T-helper 22 cell (primary cell): ENCODE measurements around the gene MRPL11.
A peak's percentile ranks its signal among the peaks of the same experiment; 100 is the strongest.
"Not testable (repeated sequence)": the region's sequence is repeated elsewhere in the genome, so short reads cannot be mapped to it uniquely, and the experiment has no call there.

ENCODE experiments used
- DNase-seq: peaks from one replicate; pipeline ENCODE4 v3.0.0-alpha.2; 2020; ENCODE audit warnings: low read depth

The MRPL11 gene

GRCh38 chr11:66431287-66431686 is 7.4 kb downstream of the MRPL11 start:
- not testable (repeated sequence) for DNase-seq

DNA sequence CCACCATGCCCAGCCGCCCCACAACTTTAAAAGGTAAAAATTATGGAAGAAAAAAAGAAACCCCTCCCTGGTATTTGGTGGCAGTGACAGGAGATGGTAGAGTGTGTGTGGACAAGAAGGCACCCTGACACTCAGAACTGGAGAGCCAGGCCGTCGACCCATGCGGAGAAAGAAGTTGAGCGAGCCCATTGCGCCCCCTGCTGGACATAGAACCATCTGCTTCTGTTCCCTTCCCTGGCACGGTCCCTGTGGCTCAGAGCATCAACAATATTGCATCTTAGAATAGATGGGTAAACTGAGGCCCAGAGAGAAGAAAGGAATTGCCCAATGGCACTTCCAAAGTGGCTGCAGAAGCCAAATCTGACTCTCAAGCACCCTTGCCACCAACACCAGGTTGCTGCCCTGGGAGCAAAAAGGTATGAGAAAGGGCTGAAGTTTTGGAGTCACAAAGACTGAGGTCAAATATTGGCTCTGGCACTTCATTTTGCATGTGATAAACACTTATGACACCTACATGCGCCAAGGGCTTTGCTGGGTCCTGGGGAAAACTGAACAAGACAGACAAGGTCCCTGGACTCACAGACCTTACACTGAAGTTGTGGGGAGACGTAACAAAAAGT is 8.6 kb downstream of the MRPL11 start:
- DNase-seq: peak; percentile 29

DNA sequence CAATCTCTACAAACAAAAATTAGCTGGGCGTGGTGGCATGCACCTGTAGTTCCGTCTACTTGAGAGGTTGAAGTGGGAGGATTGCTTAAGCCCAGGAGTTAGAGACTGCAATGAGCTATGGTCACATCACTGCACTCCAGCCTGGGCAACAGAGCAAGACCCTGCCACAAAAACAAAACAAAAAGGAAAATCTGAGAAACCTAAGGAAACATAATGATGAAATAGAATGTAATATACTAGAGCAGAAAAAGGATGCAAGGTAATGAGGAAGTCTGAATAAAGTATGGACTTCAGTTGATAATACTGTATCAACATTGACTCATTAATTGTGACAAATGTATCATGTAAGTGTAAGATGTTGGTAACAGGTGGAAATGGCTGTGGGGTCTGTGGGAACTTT is 9.7 kb downstream of the MRPL11 start:
- DNase-seq: no peak

DNA sequence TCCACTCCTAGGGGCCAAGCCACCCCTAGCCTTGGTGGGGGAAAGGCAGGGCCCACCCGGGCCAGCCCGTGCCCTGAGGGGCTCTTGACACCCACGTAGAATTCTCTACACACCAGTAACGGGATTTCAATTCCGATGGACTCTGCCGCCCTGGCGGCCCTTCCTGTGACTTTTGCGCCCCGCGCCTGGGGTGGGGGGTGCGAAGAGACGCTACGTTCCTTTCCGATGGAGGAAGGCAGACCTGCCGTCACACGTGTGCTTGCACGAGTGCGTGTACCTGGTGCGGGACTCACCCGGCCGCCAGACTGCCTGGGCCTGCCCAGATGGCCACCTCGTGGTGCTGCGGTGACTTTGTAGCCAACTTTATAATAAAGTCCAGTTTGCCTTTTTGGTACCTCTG is 12.3 kb downstream of the MRPL11 start:
- no peak for DNase-seq

- DNase-seq: peak; percentile 66
Observed at GRCh38 chr11:66421492-66422205, 17.0 kb downstream of the MRPL11 start.

DNA sequence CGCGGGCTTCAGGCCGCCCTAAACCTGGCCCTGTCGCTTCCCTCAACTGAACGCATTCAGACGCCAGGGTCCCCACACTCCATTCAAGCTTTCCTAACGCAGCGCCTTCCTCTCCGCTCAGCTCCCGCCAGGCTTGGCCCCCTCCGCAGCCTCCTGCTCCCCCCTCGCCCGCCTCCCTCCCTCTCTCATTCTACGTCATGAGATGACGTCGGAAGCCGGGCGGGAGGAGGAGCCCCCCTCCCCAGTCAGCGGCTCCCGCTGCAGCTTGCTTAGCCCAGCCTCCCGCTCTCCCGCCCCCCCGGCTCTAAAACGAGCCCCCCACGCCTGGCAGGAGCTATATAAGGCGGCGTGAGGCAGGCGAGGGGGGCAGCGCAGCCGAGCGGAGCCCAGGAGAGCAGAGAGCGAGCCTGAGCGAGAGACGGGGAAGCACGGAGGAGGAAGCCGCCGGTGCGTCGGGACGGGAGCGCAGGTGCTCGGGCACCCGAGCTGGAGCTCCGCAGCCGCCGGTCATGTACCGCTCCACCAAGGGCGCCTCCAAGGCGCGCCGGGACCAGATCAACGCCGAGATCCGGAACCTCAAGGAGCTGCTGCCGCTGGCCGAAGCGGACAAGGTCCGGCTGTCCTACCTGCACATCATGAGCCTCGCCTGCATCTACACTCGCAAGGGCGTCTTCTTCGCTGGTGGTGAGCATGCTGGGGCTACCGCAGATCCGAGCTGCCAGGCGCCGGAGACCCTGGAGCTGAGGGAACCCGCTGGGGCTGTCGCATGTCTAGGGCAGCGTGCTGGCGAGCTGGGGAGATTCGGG is 17.8 kb downstream of the MRPL11 start, which contains the start of gene NPAS4:
Gene NPAS4 (plus strand): TSS at position 365 of the 806 bp plus-strand sequence. CDS start 145 bp downstream, at position 510.
- no peak for DNase-seq

DNA sequence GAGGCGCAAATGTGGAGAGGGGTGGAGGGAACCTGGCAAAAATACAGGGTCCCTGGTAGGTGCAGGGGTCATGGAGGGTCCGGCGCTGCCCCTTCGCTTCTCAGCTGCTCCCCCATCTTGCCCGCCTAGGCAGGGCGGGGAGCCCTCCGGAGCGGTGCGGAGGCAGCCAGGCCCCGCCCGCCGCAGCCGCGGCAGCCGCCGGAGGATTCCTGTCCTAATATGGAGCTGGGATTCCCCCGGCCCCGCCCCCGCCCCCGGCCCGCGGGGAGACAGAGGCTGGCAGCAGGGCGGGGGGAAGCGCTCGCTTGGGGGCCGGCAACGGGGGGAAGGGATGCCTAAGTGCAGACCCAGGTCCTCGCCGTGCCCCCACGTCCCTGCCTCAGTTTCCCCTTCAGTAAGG is 18.8 kb downstream of the MRPL11 start:
- no peak for DNase-seq

GRCh38 chr11:66418986-66419308 is 19.7 kb downstream of the MRPL11 start:
- DNase-seq: no peak

- DNase-seq: no peak
Observed at GRCh38 chr11:66418168-66418985, 20.3 kb downstream of the MRPL11 start.

- no peak for DNase-seq
Observed at GRCh38 chr11:66417000-66417399, 21.6 kb downstream of the MRPL11 start.

GRCh38 chr11:66415423-66415822 is 23.2 kb downstream of the MRPL11 start:
- DNase-seq: no peak

DNA sequence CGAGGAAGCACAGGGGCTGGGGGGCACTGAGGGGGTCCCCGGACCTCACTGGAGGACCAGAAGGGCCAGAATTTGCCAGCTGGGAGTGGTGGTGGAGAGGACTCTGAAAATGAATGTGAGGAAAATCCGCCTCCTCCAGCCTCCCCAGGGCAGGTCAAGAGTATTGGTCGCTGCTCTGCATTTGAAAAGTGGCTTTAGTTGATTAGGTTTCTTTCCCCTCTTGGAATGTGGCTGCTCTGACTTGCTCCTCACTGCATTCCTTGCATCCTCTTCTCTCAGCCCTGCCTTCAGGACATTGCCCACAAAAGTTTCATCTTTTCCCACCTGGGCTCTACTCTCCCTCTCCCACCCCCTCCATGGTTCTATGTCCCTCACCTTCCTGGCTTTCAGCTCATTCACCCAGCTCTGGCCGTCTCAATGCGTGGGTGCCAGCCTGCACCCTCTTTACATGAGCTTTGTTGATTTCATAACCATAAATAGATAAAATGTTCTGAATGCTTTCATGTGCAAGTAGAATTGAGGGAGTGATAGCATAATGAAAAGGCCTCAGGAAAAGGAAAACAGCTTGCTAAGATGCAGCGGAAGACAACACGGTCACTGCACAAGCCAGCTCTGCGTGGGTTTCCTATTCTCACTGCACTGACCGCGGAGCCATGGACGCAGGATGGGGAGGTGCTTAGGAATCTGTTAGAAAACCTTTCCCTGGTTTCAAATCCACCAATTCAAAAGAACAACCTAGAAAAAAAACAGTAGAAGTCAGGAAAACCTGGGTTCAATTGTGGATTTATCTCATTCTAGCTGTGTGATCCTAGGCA is 24.3 kb downstream of the MRPL11 start:
- DNase-seq: no peak

DNA sequence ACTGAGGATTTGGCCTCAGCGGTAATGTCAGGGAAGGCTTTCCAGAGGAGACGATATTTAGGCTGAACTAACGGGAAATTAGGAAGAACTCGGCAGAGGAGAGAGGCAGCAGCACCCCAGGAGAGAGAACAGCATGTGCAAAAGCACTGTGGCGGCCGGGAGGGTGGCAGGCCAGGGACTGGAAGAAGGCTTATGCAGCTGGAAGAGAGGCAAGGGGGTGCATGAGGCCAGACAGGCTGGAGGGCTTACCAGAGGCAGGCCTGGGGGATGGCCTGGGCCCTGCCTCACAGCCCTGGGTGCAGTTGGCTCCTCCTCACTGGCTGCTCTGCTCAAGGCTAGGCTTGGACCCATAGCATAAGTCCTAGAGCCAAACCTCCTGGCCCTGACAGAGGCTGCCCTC is 25.5 kb downstream of the MRPL11 start:
- DNase-seq: no peak

GRCh38 chr11:66412110-66412509 is 26.5 kb downstream of the MRPL11 start:
- DNase-seq: no peak

DNA sequence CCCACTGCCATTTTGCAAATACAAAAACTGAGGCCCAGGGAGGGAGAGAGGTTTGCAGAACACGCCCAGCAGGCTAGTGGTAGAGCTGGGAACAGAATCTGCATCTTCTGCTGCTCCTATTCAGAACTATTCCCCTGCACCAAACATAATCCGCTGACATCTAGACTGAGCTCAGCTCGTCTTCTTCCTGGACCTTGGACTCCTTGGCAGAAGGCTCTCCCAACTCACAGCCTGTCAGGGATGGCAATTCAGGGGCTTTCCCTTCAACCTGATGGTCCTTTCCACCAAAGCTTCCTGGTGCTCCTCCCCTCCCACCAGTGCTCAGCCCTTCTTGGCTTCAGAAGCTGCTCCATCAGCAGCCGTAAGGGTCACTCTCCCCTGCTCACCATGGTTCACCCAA is 27.3 kb downstream of the MRPL11 start:
- DNase-seq: no peak

DNA sequence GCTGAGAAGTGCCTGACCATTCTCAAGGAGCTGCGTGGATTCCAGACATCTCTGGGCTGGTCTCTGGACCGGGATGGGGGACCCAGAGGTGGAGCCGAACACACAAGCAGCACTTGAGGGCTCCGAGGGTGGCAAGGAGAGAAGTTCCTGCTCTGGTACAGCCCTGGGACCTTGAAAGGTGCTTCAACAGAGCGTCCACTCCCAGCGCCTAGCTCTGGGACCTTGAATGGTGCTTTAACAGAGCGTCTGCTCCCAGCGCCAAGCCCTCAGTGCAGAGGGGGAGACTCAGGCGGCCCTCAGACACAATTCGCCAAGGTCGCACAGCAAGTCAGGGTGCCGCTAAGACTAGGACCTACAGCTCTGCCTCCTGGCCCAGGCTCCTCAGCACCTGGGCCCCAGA is 28.5 kb downstream of the MRPL11 start:
- no peak for DNase-seq

GRCh38 chr11:66409226-66409625 is 29.4 kb downstream of the MRPL11 start:
- no peak for DNase-seq

GRCh38 chr11:66408488-66409214 is 30.0 kb downstream of the MRPL11 start:
- peak; percentile 73 for DNase-seq

GRCh38 chr11:66407651-66408050 is 31.0 kb downstream of the MRPL11 start:
- DNase-seq: no peak

- no peak for DNase-seq
Observed at GRCh38 chr11:66393954-66394353, 44.7 kb downstream of the MRPL11 start.

DNA sequence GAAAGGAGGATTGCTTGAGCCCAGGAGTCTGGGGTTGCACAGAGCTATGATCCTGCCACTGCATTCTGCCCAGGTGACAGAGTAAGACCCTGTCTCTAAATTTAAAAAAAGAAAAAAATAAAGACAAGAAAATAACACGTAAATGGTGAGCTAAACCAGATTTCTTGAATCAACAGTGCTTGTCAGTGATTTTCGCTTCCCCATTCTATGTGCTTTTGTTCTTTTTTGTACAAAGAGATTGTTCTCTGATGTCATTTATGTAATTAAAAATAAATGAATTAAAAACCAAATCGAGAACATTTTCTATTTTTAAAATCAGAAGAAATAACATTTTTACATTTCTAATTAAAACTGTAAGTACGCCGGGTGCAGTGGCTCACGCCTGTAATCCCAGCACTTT is 47.3 kb downstream of the MRPL11 start:
- DNase-seq: no peak
